Measurements from ENCODE around the gene DACT2. TPM values are rescaled to one million over a fixed set of nuclear protein-coding genes. Genes with fewer than 3 reads are reported as not detected.

Gene DACT2, protein sequence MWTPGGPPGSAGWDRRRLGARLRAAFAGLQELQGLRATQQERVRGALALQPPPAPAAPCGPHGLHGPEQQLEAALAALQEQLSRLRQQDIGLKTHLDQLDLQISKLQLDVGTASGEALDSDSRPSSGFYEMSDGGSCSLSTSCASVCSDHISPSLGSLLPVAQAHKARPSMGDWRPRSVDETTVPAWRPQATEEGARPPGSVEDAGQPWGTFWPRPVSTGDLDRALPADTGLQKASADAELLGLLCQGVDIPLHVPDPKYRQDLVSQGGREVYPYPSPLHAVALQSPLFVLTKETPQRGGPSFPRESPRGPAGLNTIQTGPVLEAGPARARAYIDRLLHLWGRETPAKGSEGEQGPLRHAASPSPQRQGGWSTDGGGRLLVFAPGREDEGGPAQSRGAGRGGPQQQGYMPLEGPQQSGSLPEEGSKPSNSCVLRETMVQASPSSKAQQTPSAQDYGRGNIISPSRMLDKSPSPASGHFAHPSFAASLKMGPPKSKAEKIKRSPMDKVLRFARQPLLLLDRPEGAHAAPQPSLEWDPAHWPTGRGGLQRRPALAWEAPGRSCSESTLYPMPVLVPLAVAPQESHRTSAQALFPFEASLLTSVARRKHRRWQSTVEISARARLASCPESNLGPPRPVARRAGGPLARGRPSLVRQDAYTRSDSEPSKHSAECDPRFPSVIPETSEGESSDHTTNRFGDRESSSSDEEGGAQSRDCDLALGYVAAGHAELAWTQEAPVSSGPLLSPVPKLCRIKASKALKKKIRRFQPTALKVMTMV
- total RNA-seq (2021; fragmentation: NEBNext Ultra II Directional; extraction: Animal tissue kit (Norgen Biotek cat#: 25700)) (3.1 and 3.9 TPM in 2 replicates), polyA plus RNA-seq (2011; rRNA removed) (2.9 and 4.8 TPM in 2 replicates), polyA minus RNA-seq (2011; rRNA and poly(A)+ RNA removed) (1.1 and 1.6 TPM in 2 replicates)
- 3.4 TPM for polyA plus RNA-seq (2011; cell fraction: cytosol; rRNA removed)
- 5.3 TPM for polyA plus RNA-seq (2011; cell fraction: nucleus; rRNA removed)
- polyA plus RNA-seq (2012, experiment 1 of 2), result 2.8 to 3.8 TPM (median 3.2 TPM) in 4 replicates
- 3.5 TPM for polyA plus RNA-seq (2012, experiment 2 of 2)
- polyA plus RNA-seq (2013, experiment 1 of 2), result 1.6 TPM
- 1.6 TPM for polyA plus RNA-seq (2013, experiment 2 of 2)
- polyA minus RNA-seq (2011; cell fraction: cytosol; rRNA and poly(A)+ RNA removed), result 4.1 TPM
- polyA minus RNA-seq (2011; cell fraction: nucleus; rRNA and poly(A)+ RNA removed), result 2.1 TPM
- long read RNA-seq, experiment 1, partial matches to known transcripts, result 3 of 5 reads
- long read RNA-seq, experiment 1, other reads (novel, unspliced or antisense), result 2 of 5 reads
- long read RNA-seq, experiment 2, result 0 reads

GRCh38 chr6:168319279-168320111, at the start of gene DACT2:
Gene DACT2, minus strand, starts transcription at chr6:168319777. Its CDS starts 144 bp downstream, at chr6:168319633.
- no peak within 1 kb of the TSS for H2BK5ac ChIP-seq (ENCODE audit: low read depth, low read length)
- H3K4me3 ChIP-seq (ENCODE audit: extremely low read depth in 1 of 4, insufficient read depth in 2 of 4, low read depth in 3 of 4, low read length in 4 of 4), result peak within 1 kb of the TSS; percentile 64 to 78 (median 67)
- no peaks in the 10 kb centered on the region for H3K36me3 ChIP-seq (ENCODE audit: control insufficient read depth in 2 of 4, insufficient read depth in 4 of 4, low read length in 3 of 4)
- peak within 1 kb of the TSS; percentile 87 to 98 for H3K4me2 ChIP-seq (ENCODE audit: insufficient read depth in 1 of 2, low read depth in 2 of 2, low read length in 2 of 2)
- H3K18ac ChIP-seq (ENCODE audit: extremely low read depth, low read length), result peak within 1 kb of the TSS; percentile 60; the same call in 1 of the 2 replicates
- no peak for FAIRE-seq
- peaks cover 7% of the 10 kb centered on the region; the same call in 1 of the 2 replicates for H3K23me2 ChIP-seq (ENCODE audit: low read depth, low read length)
- ChIA-PET CTCF (ENCODE audit: partially characterized antibody) (interaction anchor here (0.6 to 4.6 kb wide), 5 partner anchors 13 to 277 kb away, joined by 3 to 19 read pairs (median 3); no protein-coding TSS in a partner anchor), POLR2A (ENCODE audit: partially characterized antibody) (interaction anchor here (2.5 kb wide), 1 partner anchor 13 kb away, joined by 7 read pairs; no protein-coding TSS in a partner anchor)
- H2BK20ac ChIP-seq (ENCODE audit: low read length), result 0 out of 2 replicates have a peak within 1 kb of the TSS, but pooled peaks have one; percentile 0
- WGBS, 2 experiments (ENCODE audit: extremely low coverage in 1 of 2, insufficient coverage in 1 of 2, insufficient read length in 1 of 2, insufficient replicate concordance in 2 of 2, low coverage in 1 of 2, low lambda C conversion rate in 2 of 2, missing lambda C conversion rate in 1 of 2), result 2% methylated on average over 32 of the region's 92 CpGs; no CpG with 5 or more reads in 1 of the 2 experiments
- H3K23ac ChIP-seq (ENCODE audit: insufficient read length), result no peak within 1 kb of the TSS
- no peak within 1 kb of the TSS for H4K8ac ChIP-seq (ENCODE audit: extremely low read depth, insufficient read depth, low read length)
- H3K27ac ChIP-seq (ENCODE audit: low read depth, low read length), result no peak within 1 kb of the TSS
- peaks cover 0 to 1% of the 10 kb centered on the region in 2 experiments for H4K20me1 ChIP-seq (replicated peaks in 1 of 2; ENCODE audit: control insufficient read depth in 1 of 2, insufficient read depth in 2 of 2, low read length in 2 of 2)
- no peak within 1 kb of the TSS for H2BK120ac ChIP-seq (replicated peaks; ENCODE audit: low read depth, low read length)
- H3K9ac ChIP-seq (replicated peaks in 1 of 4; ENCODE audit: extremely low read depth in 1 of 4, low read depth in 3 of 4, low read length in 3 of 4), result peak within 1 kb of the TSS; percentile 20 to 50 (median 42); a peak in 3 of 7 replicates
- no peak within 1 kb of the TSS for H3K56ac ChIP-seq (replicated peaks; ENCODE audit: insufficient read length, low read depth, low read length)
- no peak for DNase-seq (ENCODE audit: low read depth in 1 of 2, low spot score in 2 of 2)
- H2AK5ac ChIP-seq (ENCODE audit: low read depth, low read length), result no peak within 1 kb of the TSS
- H4K5ac ChIP-seq (ENCODE audit: insufficient read length, low read depth, low read length), result no peak within 1 kb of the TSS
- H3K27me3 ChIP-seq (replicated peaks in 1 of 4; ENCODE audit: control insufficient read depth in 3 of 4, extremely low read depth in 1 of 4, insufficient read depth in 3 of 4, low read length in 3 of 4), result peaks cover 0 to 19% (median 12%) of the 10 kb centered on the region in 4 experiments; a peak in 4 of 7 replicates
- no peak within 1 kb of the TSS; the same call in 1 of the 2 replicates for H2AFZ ChIP-seq (ENCODE audit: low read length)
- no peaks in the 10 kb centered on the region for H3K79me1 ChIP-seq (ENCODE audit: low read depth, low read length)
- peaks cover 2 to 14% (median 8%) of the 10 kb centered on the region in 4 experiments; a peak in 6 of 7 replicates for H3K4me1 ChIP-seq (replicated peaks in 1 of 4; ENCODE audit: control insufficient read depth in 3 of 4, insufficient read depth in 4 of 4, low read length in 3 of 4)
- H2BK12ac ChIP-seq (ENCODE audit: low read depth, low read length), result no peak within 1 kb of the TSS; the same call in 1 of the 2 replicates
- H3K79me2 ChIP-seq (ENCODE audit: control insufficient read depth in 1 of 2, insufficient read depth in 2 of 2, low read length in 2 of 2), result no peaks in the 10 kb centered on the region
- H3K14ac ChIP-seq (ENCODE audit: insufficient read length), result no peak within 1 kb of the TSS
- no peak within 1 kb of the TSS for H4K91ac ChIP-seq (replicated peaks; ENCODE audit: insufficient read length, low read length)
- 0 out of 2 replicates have a peak within 1 kb of the TSS, but pooled peaks have one; percentile 40 for H2BK15ac ChIP-seq (ENCODE audit: low read length)
- H3K9me3 ChIP-seq (ENCODE audit: insufficient read depth in 2 of 2, low read depth in 1 of 2, low read length in 1 of 2), result peaks cover 0 to 6% of the 10 kb centered on the region in 2 experiments; a peak in 1 of 4 replicates
- no peak within 1 kb of the TSS for H3K4ac ChIP-seq (replicated peaks; ENCODE audit: insufficient read length, low read depth, low read length)
- TF ChIP-seq ZNF274 (IDR thresholded peaks at IDR 0.05; ENCODE audit: borderline replicate concordance, extremely low read depth, low read length), result no peak
- TF ChIP-seq PHF8 (conservative IDR thresholded peaks at IDR 0.05; ENCODE audit: low read depth, low read length), result peak; percentile 12; the same call in 1 of the 2 replicates
- TF ChIP-seq KDM5A (IDR thresholded peaks at IDR 0.05; ENCODE audit: low read length), result no peak
- peak; percentile 38; the same call in 1 of the 2 replicates for TF ChIP-seq RBBP5 (IDR thresholded peaks at IDR 0.05; ENCODE audit: borderline replicate concordance, low read depth, low read length)
- TF ChIP-seq SIX5 (IDR thresholded peaks at IDR 0.05; ENCODE audit: low read depth, low read length), result no peak
